Panc1 (cell line): ENCODE data around the gene TAF5L. TPM values are rescaled to one million over a fixed set of nuclear protein-coding genes. Genes with fewer than 3 reads are reported as not detected.

ENCODE experiments used
- ATAC-seq: fragments of 200-7000 bp; cut with Tn5 transposase; 2 replicates; pipeline ENCODE4 v1.9.1; 2020; ENCODE audit warnings: mild to moderate bottlenecking, moderate library complexity
- BruUV-seq: library from RNA; stranded (reverse); fragments of 400-500 nt; replicated peaks from 2 replicates; lab custom pipeline; 2021; lab: Mats Ljungman, UMichigan
- CTCF ChIA-PET: fragments of 300-600 bp; sonication (Branson Sonifier 250); formaldehyde crosslinking; loops from one replicate; lab custom pipeline; 2022; ENCODE audit warnings: antibody characterized with exemption; lab: Charles Lee
- POLR2A ChIA-PET: fragments of 300-600 bp; sonication (Branson Sonifier 250); formaldehyde crosslinking; loops from one replicate; lab custom pipeline; 2022; ENCODE audit warnings: antibody characterized with exemption; lab: Charles Lee
- DNase-seq: peaks from one replicate; pipeline ENCODE4 v3.0.0-alpha.2; 2010; ENCODE audit warnings: low read depth, low spot score
- H3K27ac ChIP-seq: 2 replicates; pipeline ENCODE4 v1.5.1; 2011; ENCODE audit warnings: mild to moderate bottlenecking, low read length, inconsistent platforms
- H3K27me3 ChIP-seq: fragments of 200-500 bp; sonication (Bioruptor generic); 2 replicates; pipeline ENCODE4 v1.6.0; 2014; ENCODE audit warnings: low read length, inconsistent platforms; ENCODE audit not compliant: control insufficient read depth, insufficient read depth
- H3K36me3 ChIP-seq: fragments of 200-500 bp; sonication (Bioruptor generic); 2 replicates; pipeline ENCODE4 v1.5.1; 2014; ENCODE audit warnings: inconsistent platforms, mild to moderate bottlenecking, low read length, moderate library complexity; ENCODE audit not compliant: control insufficient read depth, insufficient read depth
- H3K4me1 ChIP-seq: 2 replicates; pipeline ENCODE4 v1.5.1; 2011; ENCODE audit warnings: inconsistent platforms, mild to moderate bottlenecking, low read length, moderate library complexity; ENCODE audit not compliant: control insufficient read depth, insufficient read depth
- H3K4me3 ChIP-seq, 2 experiments: 2 replicates each; pipeline ENCODE4 v1.5.1; 2011 to 2012; ENCODE audit warnings: low read depth in 2 of 2, low read length in 2 of 2, mild to moderate bottlenecking in 2 of 2, inconsistent platforms in 1 of 2, moderate library complexity in 1 of 2
- H3K9me3 ChIP-seq: fragments of 200-500 bp; sonication (Bioruptor generic); 2 replicates; pipeline ENCODE4 v1.5.1; 2014; ENCODE audit warnings: low read depth, mild to moderate bottlenecking, inconsistent platforms, low read length, moderate library complexity; ENCODE audit not compliant: control insufficient read depth, insufficient read depth
- POLR2AphosphoS5 ChIP-seq: IDR thresholded peaks from 2 replicates; pipeline ENCODE4 v1.6.1; 2012; ENCODE audit warnings: mild to moderate bottlenecking, low read depth, low read length, moderate library complexity
- SIN3A ChIP-seq: IDR thresholded peaks from 2 replicates; pipeline ENCODE4 v1.6.1; 2012; ENCODE audit warnings: low read depth, mild to moderate bottlenecking, low read length, moderate library complexity, borderline replicate concordance; ENCODE audit not compliant: insufficient read depth
- TCF7L2 ChIP-seq: IDR thresholded peaks from 2 replicates; pipeline ENCODE4 v1.6.1; 2011; ENCODE audit warnings: mild to moderate bottlenecking, low read depth, low read length, inconsistent platforms
- in situ Hi-C: cut with HindIII; loops from 2 replicates; pipeline ENCODE4 v1.10.0; 2016; ENCODE audit warnings: low sequenced_read_pairs, low pct_unique_long_range_greater_than_20kb
- intact Hi-C: fragments of 100-400 bp; cut with micrococcal nuclease; formaldehyde crosslinking; loops from one replicate; pipeline ENCODE4 v1.10.0; 2022; ENCODE audit not compliant: unreplicated experiment
- total RNA-seq: library from RNA; stranded (reverse); gene quantifications from one replicate; pipeline ENCODE4 v1.2.1, GENCODE V29; 2021; ENCODE audit not compliant: unreplicated experiment
- TF ChIP-seq, protein P1 (sequence below): fragments of 450-650 bp; IDR thresholded peaks from 2 replicates; pipeline ENCODE4 v1.5.1; 2017; ENCODE audit warnings: mild to moderate bottlenecking
- TF ChIP-seq, protein P2 (sequence below), 2 experiments: IDR thresholded peaks; 2 replicates each; pipeline ENCODE4 v1.6.1; 2011 to 2012; ENCODE audit warnings: low read depth in 2 of 2, control low read depth in 1 of 2, low read length in 1 of 2, mild to moderate bottlenecking in 1 of 2, moderate library complexity in 1 of 2; ENCODE audit not compliant: insufficient read depth in 1 of 2

Gene TAF5L
- total RNA-seq, 1 experiment from 2014 or later = 23.8 TPM

DNA sequence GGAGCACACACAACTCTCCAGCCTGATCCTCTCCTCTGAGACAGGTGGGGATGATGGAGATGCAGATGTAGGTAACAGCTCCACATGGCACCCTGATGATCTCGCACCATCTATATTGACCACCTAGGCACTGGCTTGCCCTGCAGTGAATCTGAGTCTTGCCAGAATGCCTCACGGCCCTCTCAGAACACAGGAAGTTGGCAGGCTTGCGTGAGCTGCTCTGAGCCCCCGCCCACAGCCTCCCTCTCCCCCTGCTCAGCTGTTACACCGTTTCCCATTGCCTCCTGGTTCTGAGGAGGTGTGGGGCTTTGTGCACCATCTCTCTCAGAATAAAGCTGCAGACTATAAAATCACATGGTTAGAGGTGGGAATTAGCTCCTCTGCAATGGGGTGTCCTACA lies 48.1 kb upstream of the TAF5L start:
- in situ Hi-C loops (no loop called here), intact Hi-C loops (no loop called here)
- Histone ChIP-seq H3K27me3 (no peaks in the 10 kb centered on the region), H3K4me1 (no peaks in the 10 kb centered on the region), H3K27ac (no peak overlapping the region), H3K4me3 (no peak overlapping the region), H3K36me3 (no peaks in the 10 kb centered on the region), H3K9me3 (no peaks in the 10 kb centered on the region)
- CTCF ChIA-PET = no interaction called here
- DNase-seq = no peak
- no TSS peak for BruUV-seq
- TF ChIP-seq, protein P1, sequence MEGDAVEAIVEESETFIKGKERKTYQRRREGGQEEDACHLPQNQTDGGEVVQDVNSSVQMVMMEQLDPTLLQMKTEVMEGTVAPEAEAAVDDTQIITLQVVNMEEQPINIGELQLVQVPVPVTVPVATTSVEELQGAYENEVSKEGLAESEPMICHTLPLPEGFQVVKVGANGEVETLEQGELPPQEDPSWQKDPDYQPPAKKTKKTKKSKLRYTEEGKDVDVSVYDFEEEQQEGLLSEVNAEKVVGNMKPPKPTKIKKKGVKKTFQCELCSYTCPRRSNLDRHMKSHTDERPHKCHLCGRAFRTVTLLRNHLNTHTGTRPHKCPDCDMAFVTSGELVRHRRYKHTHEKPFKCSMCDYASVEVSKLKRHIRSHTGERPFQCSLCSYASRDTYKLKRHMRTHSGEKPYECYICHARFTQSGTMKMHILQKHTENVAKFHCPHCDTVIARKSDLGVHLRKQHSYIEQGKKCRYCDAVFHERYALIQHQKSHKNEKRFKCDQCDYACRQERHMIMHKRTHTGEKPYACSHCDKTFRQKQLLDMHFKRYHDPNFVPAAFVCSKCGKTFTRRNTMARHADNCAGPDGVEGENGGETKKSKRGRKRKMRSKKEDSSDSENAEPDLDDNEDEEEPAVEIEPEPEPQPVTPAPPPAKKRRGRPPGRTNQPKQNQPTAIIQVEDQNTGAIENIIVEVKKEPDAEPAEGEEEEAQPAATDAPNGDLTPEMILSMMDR = no peak
- TF ChIP-seq TCF7L2 (no peak), SIN3A (no peak), POLR2AphosphoS5 (no peak)
- TF ChIP-seq, protein P2, sequence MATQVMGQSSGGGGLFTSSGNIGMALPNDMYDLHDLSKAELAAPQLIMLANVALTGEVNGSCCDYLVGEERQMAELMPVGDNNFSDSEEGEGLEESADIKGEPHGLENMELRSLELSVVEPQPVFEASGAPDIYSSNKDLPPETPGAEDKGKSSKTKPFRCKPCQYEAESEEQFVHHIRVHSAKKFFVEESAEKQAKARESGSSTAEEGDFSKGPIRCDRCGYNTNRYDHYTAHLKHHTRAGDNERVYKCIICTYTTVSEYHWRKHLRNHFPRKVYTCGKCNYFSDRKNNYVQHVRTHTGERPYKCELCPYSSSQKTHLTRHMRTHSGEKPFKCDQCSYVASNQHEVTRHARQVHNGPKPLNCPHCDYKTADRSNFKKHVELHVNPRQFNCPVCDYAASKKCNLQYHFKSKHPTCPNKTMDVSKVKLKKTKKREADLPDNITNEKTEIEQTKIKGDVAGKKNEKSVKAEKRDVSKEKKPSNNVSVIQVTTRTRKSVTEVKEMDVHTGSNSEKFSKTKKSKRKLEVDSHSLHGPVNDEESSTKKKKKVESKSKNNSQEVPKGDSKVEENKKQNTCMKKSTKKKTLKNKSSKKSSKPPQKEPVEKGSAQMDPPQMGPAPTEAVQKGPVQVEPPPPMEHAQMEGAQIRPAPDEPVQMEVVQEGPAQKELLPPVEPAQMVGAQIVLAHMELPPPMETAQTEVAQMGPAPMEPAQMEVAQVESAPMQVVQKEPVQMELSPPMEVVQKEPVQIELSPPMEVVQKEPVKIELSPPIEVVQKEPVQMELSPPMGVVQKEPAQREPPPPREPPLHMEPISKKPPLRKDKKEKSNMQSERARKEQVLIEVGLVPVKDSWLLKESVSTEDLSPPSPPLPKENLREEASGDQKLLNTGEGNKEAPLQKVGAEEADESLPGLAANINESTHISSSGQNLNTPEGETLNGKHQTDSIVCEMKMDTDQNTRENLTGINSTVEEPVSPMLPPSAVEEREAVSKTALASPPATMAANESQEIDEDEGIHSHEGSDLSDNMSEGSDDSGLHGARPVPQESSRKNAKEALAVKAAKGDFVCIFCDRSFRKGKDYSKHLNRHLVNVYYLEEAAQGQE (IDR thresholded peaks at IDR 0.05; ENCODE audit: insufficient read depth in 1 of 2, low read depth in 2 of 2, low read length in 1 of 2) = no peak
- POLR2A ChIA-PET = no interaction called here
- ATAC-seq = no peak

DNA sequence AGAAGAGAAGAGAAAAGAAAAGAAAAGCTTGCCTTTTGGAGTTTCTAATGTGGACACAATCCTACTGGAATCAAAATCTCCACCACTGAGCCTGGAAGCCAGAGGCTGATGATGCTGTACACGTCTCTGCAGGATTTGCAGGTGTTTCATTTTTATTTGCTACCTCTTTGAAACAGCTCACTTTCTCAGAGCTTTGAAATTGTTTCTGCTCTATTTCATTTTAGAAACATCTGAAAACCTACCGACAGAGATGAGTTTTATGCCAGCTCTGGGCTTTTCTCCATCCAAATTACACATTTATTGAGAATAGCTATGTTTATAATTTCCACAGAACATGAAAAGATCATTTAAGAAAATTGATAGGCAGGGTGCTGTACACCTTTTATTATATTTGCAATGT lies 46.3 kb upstream of the TAF5L start:
- intact Hi-C loops = no loop called here
- Histone ChIP-seq H3K27ac (no peak overlapping the region), H3K4me1 (no peaks in the 10 kb centered on the region), H3K36me3 (no peaks in the 10 kb centered on the region), H3K4me3 (no peak overlapping the region), H3K27me3 (no peaks in the 10 kb centered on the region), H3K9me3 (no peaks in the 10 kb centered on the region)
- in situ Hi-C loops = no loop called here
- no TSS peak for BruUV-seq
- ATAC-seq (no peak), DNase-seq (no peak)
- CTCF ChIA-PET = no interaction called here
- POLR2A ChIA-PET = no interaction called here
- TF ChIP-seq SIN3A = no peak
- TF ChIP-seq, protein P1 = no peak
- TF ChIP-seq, protein P2 (IDR thresholded peaks at IDR 0.05; ENCODE audit: insufficient read depth in 1 of 2, low read depth in 2 of 2, low read length in 1 of 2) = no peak
- no peak for TF ChIP-seq POLR2AphosphoS5
- no peak for TF ChIP-seq TCF7L2
